MCF 10A (cell line): ENCODE measurements around the gene PAIP1. TPM values are rescaled to one million over a fixed set of nuclear protein-coding genes. Genes with fewer than 3 reads are reported as not detected.
A peak's percentile ranks its signal among the peaks of the same experiment; 100 is the strongest.

Source experiments
- BruUV-seq: library from RNA; stranded (reverse); fragments of 400-500 nt; replicated peaks from 2 replicates; lab custom pipeline; 2021; lab: Mats Ljungman, UMichigan
- CTCF ChIA-PET: fragments of 300-600 bp; sonication (Branson Sonifier 250); formaldehyde crosslinking; extraction: SDS; loops from one replicate; lab custom pipeline; 2021; ENCODE audit warnings: antibody characterized with exemption, inconsistent platforms; lab: Yijun Ruan, JAX
- POLR2A ChIA-PET: fragments of 300-600, 350-650 bp; sonication (Branson Sonifier 250); formaldehyde crosslinking; extraction: SDS; loops from one replicate; lab custom pipeline; 2020; ENCODE audit warnings: antibody characterized with exemption, inconsistent platforms; lab: Yijun Ruan, JAX
- DNase-seq: peaks from one replicate; pipeline ENCODE4 v3.0.0-alpha.2; 2018; ENCODE audit not compliant: unreplicated experiment
- H3K27ac Mint-ChIP-seq: one replicate; pipeline ENCODE4 v1.8.0; 2022; ENCODE audit warnings: mild to moderate bottlenecking, low read depth, mixed read lengths; ENCODE audit not compliant: unreplicated experiment
- H3K27me3 Mint-ChIP-seq: one replicate; pipeline ENCODE4 v1.8.0; 2022; ENCODE audit warnings: mixed read lengths; ENCODE audit not compliant: insufficient read depth, unreplicated experiment
- H3K36me3 Mint-ChIP-seq: one replicate; pipeline ENCODE4 v1.8.0; 2022; ENCODE audit warnings: mild to moderate bottlenecking, moderate library complexity, mixed read lengths; ENCODE audit not compliant: insufficient read depth, unreplicated experiment
- H3K4me1 Mint-ChIP-seq: one replicate; pipeline ENCODE4 v1.8.0; 2022; ENCODE audit warnings: mixed read lengths; ENCODE audit not compliant: insufficient read depth, unreplicated experiment
- H3K4me3 Mint-ChIP-seq: one replicate; pipeline ENCODE4 v1.8.0; 2022; ENCODE audit warnings: mild to moderate bottlenecking, moderate library complexity, mixed read lengths; ENCODE audit not compliant: unreplicated experiment
- H3K9me3 Mint-ChIP-seq: one replicate; pipeline ENCODE4 v1.8.0; 2022; ENCODE audit warnings: mixed read lengths; ENCODE audit not compliant: unreplicated experiment
- intact Hi-C: fragments of 100-400 bp; cut with micrococcal nuclease; formaldehyde crosslinking; loops from 2 replicates; pipeline ENCODE4 v1.14.1; 2022
- total RNA-seq: library from RNA; stranded (reverse); gene quantifications from 2 replicates; pipeline ENCODE4 v1.2.3, GENCODE V29; 2022
- TF ChIP-seq, protein P1 (sequence below): fragments of 200-600 bp; IDR thresholded peaks from one replicate; pipeline ENCODE4 v1.8.0; 2022; ENCODE audit warnings: antibody characterized with exemption, mild to moderate bottlenecking; ENCODE audit not compliant: unreplicated experiment

PAIP1 gene
- total RNA-seq, 1 experiment from 2014 or later: 105 TPM

DNA sequence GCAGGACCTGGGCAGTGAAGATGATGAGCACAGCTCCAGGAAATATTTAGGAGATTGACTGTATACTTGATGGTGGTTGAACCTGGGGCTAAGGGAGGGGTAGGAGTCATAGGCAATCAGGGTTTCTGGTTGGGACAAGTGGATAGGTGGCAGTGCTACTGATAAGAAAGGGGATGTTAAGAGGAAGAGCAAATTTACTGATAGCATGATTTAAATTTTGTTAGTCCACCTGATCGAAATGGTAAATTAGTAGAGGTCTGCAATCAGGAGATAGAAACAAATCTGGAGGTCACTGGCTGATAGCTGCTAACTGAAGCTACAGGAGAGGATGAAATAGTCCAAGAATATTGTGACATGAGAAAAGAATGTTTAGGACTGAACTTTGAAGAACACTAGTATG, 36.3 kb downstream of the PAIP1 start:
- Mint-ChIP-seq H3K36me3 (peaks cover 23% of the 10 kb centered on the region), H3K27ac (no peak overlapping the region), H3K4me1 (no peaks in the 10 kb centered on the region), H3K27me3 (no peaks in the 10 kb centered on the region), H3K4me3 (no peak overlapping the region), H3K9me3 (no peaks in the 10 kb centered on the region)
- TF ChIP-seq, protein P1, sequence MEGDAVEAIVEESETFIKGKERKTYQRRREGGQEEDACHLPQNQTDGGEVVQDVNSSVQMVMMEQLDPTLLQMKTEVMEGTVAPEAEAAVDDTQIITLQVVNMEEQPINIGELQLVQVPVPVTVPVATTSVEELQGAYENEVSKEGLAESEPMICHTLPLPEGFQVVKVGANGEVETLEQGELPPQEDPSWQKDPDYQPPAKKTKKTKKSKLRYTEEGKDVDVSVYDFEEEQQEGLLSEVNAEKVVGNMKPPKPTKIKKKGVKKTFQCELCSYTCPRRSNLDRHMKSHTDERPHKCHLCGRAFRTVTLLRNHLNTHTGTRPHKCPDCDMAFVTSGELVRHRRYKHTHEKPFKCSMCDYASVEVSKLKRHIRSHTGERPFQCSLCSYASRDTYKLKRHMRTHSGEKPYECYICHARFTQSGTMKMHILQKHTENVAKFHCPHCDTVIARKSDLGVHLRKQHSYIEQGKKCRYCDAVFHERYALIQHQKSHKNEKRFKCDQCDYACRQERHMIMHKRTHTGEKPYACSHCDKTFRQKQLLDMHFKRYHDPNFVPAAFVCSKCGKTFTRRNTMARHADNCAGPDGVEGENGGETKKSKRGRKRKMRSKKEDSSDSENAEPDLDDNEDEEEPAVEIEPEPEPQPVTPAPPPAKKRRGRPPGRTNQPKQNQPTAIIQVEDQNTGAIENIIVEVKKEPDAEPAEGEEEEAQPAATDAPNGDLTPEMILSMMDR: no peak
- intact Hi-C loops: no loop called here
- BruUV-seq: no TSS peak
- ChIA-PET CTCF (interaction anchor here (0.6 kb wide), 1 partner anchor 194 kb away, joined by 3 read pairs; no protein-coding TSS in a partner anchor), POLR2A (no interaction called here)
- DNase-seq: no peak

DNA sequence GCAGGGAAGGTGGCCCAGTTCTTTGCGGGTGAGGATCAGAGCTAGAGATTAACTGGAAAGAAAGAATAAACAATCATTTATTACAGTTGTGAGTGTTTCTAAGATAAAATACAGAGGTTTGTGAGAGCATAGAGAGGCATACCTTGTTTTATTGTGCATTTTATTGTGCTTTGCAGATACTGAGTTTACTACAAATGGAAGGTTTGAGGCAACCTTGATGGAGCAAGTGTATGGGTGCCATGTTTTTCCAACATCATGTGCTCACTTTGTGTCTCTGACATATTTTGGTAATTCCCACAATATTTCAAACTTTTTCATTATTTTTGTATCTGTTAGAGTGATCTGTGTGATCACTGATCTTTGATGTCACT, 41.2 kb downstream of the PAIP1 start:
- no peak for DNase-seq
- Mint-ChIP-seq H3K27me3 (no peaks in the 10 kb centered on the region), H3K27ac (peak overlapping the region; percentile 90), H3K4me1 (peaks cover 21% of the 10 kb centered on the region), H3K36me3 (no peaks in the 10 kb centered on the region), H3K9me3 (no peaks in the 10 kb centered on the region), H3K4me3 (peak overlapping the region; percentile 80)
- intact Hi-C loops: loop anchor here (1.0 kb wide), 2 partner anchors 41 to 115 kb away; no protein-coding TSS in a partner anchor
- no TSS peak for BruUV-seq
- ChIA-PET CTCF (interaction anchor here (0.6 kb wide), 2 partner anchors 93 to 615 kb away, joined by 3 read pairs; no protein-coding TSS in a partner anchor), POLR2A (interaction anchor here (0.6 to 5.2 kb wide), 23 partner anchors 9 to 492 kb away, joined by 3 to 51 read pairs (median 4); partner anchors contain the start of genes HMGCS1, NNT, TMEM267 and ZNF131)
- TF ChIP-seq, protein P1: no peak

DNA sequence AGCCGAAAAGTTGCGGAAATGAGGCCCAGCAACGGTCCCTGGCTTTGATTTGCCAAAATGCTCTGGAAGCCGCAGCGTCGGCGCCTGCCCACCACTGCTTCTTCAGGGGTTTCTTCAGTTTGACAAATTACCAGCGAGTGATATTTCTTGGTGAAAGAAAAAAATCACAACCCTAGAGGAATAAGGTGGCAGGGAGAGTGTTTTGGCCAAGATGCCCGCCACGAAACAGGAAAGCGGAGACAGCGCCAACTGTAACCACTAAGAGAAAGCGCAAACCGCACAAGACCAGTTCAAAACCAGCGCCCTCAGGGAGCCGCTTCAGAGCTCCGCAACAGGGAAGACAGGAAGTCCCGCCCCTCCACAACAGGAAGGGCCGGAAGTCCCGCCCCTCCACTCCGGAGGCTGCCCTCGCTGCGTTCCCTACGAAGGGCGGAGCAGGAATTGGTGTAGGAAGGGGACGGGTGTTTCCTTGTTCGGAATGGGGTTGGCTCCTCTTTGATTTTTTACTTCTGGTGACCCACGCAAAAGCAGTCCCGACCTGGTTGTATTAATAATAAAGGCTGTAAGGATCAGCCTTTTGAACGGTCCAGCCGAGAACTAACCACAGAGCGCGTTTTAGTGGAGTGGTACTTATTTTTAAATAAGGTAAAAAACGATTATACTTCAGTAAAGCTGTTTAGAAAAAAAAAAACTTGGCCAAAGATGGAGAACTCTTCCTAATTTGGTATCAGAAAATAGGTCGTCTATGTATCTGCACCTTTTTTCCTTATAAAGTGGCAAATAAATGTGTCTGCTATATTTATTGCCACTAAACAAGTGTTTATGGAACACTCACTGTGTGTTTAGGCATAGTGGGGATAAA, 41.8 kb downstream of the PAIP1 start, which contains the start of gene C5orf34:
TSS of gene C5orf34 (minus strand) at position 333 of the 862 bp plus-strand sequence. CDS start 5,809 bp downstream, outside the sequence.
- TF ChIP-seq, protein P1: no peak
- DNase-seq: peak; percentile 97
- no peaks in the 10 kb centered on the region for H3K9me3 Mint-ChIP-seq
- intact Hi-C loops: loop anchor here (1.0 kb wide), 2 partner anchors 41 to 115 kb away; no protein-coding TSS in a partner anchor
- BruUV-seq: TSS peak; percentile 91
- peak within 1 kb of the TSS; percentile 80 for H3K4me3 Mint-ChIP-seq
- peaks cover 21% of the 10 kb centered on the region for H3K4me1 Mint-ChIP-seq
- no peaks in the 10 kb centered on the region for H3K36me3 Mint-ChIP-seq
- POLR2A ChIA-PET: interaction anchor here (0.6 to 5.2 kb wide), 32 partner anchors 9 to 606 kb away, joined by 3 to 51 read pairs (median 4); partner anchors contain the start of genes HMGCS1, NNT, TMEM267 and ZNF131
- no peaks in the 10 kb centered on the region for H3K27me3 Mint-ChIP-seq
- H3K27ac Mint-ChIP-seq: peak within 1 kb of the TSS; percentile 90
- CTCF ChIA-PET: interaction anchor here (0.6 to 0.7 kb wide), 4 partner anchors 66 to 614 kb away, joined by 3 read pairs; no protein-coding TSS in a partner anchor

DNA sequence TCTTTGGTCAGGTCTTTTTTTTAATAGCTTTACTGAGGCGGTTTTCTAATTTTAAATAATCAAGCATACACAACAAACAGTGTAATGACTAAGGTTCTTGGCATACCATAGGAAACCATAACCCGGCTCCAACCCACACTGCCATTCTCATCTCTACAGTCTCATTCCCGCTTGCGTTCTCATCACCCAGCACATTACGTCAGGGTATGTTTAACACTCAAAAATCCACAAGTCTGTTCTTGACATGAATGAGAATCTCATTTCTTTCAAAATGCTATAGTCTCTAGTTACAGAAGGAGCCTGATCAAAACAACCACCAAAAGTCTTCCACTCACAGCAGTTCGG, 42.4 kb downstream of the PAIP1 start:
- Mint-ChIP-seq H3K4me1 (peaks cover 21% of the 10 kb centered on the region), H3K27me3 (no peaks in the 10 kb centered on the region), H3K27ac (peak overlapping the region; percentile 90), H3K36me3 (no peaks in the 10 kb centered on the region), H3K9me3 (no peaks in the 10 kb centered on the region), H3K4me3 (peak overlapping the region; percentile 80)
- BruUV-seq: TSS peak; percentile 83
- POLR2A ChIA-PET: interaction anchor here (0.8 to 5.2 kb wide), 22 partner anchors 10 to 606 kb away, joined by 3 to 51 read pairs (median 4); partner anchors contain the start of genes HMGCS1, TMEM267 and ZNF131
- TF ChIP-seq, protein P1: no peak
- DNase-seq: peak; percentile 57
- CTCF ChIA-PET: no interaction called here
- intact Hi-C loops: no loop called here
